Liver (tissue), 3 donors: Measurements from ENCODE around the gene ABLIM1.

ENCODE experiments used
- FOXA1 ChIP-seq: IDR thresholded peaks from 2 replicates; pipeline ENCODE4 v1.6.1; 2016; ENCODE audit warnings: antibody characterized with exemption
- GABPA ChIP-seq, 2 donors: IDR thresholded peaks in 1 of 2; conservative IDR thresholded peaks in 1 of 2; 2 replicates each; pipeline ENCODE4 v1.6.1; 2016; ENCODE audit warnings: antibody characterized with exemption in 2 of 2, mild to moderate bottlenecking in 1 of 2, moderate library complexity in 1 of 2
- JUND ChIP-seq, 2 donors: IDR thresholded peaks; 2 replicates each; pipeline ENCODE4 v1.6.1; 2016; ENCODE audit warnings: antibody characterized with exemption in 2 of 2
- RAD21 ChIP-seq, 2 donors: IDR thresholded peaks; 2 replicates each; pipeline ENCODE4 v1.6.1; 2016; ENCODE audit warnings: antibody characterized with exemption in 2 of 2, mild to moderate bottlenecking in 2 of 2
- TAF1 ChIP-seq: conservative IDR thresholded peaks from 2 replicates; pipeline ENCODE4 v1.6.1; 2016; ENCODE audit warnings: antibody characterized with exemption, mild to moderate bottlenecking
- YY1 ChIP-seq: IDR thresholded peaks from 2 replicates; pipeline ENCODE4 v1.6.1; 2016; ENCODE audit warnings: antibody characterized with exemption, mild to moderate bottlenecking
- TF ChIP-seq, protein P1 (sequence below): fragments of 150-350 bp; IDR thresholded peaks from 2 replicates; pipeline ENCODE4 v1.5.1; 2017; ENCODE audit warnings: improper control_type of control experiment, low read depth, low read length; ENCODE audit not compliant: missing input control
- donor health status: healthy.
- donor health status: healthy.

DNA sequence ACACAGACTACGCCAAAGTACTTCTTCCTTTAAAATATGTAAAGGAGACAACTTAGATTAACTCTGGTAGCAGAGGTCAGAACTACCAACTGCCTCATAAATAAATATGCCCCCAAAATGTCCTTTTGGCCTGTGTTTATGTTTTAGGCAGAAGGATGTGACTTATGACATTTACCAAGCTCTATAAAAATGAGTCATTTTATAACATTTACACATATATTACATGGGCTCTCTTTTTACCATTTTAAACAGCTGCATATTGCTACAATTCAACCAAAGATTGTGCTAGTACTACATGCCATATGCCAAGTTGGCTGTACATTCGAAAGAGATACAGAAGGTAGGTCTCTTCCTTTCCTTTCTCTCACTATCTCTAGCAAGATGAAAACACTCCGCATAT, 12.4 kb downstream of the ABLIM1 start:
- TF ChIP-seq TAF1: no peak
- TF ChIP-seq, protein P1, sequence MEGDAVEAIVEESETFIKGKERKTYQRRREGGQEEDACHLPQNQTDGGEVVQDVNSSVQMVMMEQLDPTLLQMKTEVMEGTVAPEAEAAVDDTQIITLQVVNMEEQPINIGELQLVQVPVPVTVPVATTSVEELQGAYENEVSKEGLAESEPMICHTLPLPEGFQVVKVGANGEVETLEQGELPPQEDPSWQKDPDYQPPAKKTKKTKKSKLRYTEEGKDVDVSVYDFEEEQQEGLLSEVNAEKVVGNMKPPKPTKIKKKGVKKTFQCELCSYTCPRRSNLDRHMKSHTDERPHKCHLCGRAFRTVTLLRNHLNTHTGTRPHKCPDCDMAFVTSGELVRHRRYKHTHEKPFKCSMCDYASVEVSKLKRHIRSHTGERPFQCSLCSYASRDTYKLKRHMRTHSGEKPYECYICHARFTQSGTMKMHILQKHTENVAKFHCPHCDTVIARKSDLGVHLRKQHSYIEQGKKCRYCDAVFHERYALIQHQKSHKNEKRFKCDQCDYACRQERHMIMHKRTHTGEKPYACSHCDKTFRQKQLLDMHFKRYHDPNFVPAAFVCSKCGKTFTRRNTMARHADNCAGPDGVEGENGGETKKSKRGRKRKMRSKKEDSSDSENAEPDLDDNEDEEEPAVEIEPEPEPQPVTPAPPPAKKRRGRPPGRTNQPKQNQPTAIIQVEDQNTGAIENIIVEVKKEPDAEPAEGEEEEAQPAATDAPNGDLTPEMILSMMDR: no peak
- TF ChIP-seq RAD21 (IDR thresholded peaks at IDR 0.05): no peak
- TF ChIP-seq GABPA (IDR thresholded peaks at IDR 0.05 in 1 of 2, conservative IDR thresholded peaks at IDR 0.05 in 1 of 2): no peak
- no peak for TF ChIP-seq FOXA1
- no peak for TF ChIP-seq YY1
- no peak for TF ChIP-seq JUND (IDR thresholded peaks at IDR 0.05)
